Measurements from ENCODE around the gene CAMP.

The CAMP gene

DNA sequence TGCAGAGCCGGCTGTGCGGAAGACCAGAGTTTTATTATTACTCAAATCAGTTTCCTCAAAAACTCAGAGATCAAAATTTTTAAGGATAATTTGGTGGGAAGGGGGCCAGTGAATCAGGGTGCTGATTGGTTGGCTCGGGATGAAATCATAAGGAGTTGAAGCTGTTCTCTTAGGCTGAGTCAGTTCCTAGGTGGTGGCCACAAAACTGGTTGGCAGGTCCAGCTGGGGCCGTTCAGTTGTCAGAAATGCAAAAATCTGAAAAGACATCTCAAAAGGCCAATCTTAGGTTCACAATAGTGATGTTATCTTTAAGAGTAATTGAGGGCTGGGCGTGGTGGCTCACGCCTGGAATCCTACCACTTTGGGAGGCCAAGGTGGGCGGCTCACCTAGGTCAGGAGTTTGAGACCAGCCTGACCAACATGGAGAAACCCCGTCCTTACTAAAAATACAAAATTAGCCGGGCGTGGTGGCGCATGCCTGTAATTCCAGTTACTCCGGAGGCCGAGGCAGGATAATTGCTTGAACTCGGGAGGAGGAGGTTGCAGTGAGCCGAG, 15.3 kb downstream of the CAMP start:
- Mint-ChIP-seq H3K36me3 (ENCODE audit: low read depth) (no peaks in the 10 kb centered on the region), H3K9me3 (no peaks in the 10 kb centered on the region), H3K27me3 (ENCODE audit: low read depth) (no peaks in the 10 kb centered on the region), H3K27ac (no peak overlapping the region), H3K4me1 (peaks cover 14% of the 10 kb centered on the region), H3K4me3 (no peak overlapping the region)
- TF ChIP-seq, protein P1, sequence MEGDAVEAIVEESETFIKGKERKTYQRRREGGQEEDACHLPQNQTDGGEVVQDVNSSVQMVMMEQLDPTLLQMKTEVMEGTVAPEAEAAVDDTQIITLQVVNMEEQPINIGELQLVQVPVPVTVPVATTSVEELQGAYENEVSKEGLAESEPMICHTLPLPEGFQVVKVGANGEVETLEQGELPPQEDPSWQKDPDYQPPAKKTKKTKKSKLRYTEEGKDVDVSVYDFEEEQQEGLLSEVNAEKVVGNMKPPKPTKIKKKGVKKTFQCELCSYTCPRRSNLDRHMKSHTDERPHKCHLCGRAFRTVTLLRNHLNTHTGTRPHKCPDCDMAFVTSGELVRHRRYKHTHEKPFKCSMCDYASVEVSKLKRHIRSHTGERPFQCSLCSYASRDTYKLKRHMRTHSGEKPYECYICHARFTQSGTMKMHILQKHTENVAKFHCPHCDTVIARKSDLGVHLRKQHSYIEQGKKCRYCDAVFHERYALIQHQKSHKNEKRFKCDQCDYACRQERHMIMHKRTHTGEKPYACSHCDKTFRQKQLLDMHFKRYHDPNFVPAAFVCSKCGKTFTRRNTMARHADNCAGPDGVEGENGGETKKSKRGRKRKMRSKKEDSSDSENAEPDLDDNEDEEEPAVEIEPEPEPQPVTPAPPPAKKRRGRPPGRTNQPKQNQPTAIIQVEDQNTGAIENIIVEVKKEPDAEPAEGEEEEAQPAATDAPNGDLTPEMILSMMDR (IDR thresholded peaks at IDR 0.05; ENCODE audit: unreplicated experiment in 3 of 3): no peak

DNA sequence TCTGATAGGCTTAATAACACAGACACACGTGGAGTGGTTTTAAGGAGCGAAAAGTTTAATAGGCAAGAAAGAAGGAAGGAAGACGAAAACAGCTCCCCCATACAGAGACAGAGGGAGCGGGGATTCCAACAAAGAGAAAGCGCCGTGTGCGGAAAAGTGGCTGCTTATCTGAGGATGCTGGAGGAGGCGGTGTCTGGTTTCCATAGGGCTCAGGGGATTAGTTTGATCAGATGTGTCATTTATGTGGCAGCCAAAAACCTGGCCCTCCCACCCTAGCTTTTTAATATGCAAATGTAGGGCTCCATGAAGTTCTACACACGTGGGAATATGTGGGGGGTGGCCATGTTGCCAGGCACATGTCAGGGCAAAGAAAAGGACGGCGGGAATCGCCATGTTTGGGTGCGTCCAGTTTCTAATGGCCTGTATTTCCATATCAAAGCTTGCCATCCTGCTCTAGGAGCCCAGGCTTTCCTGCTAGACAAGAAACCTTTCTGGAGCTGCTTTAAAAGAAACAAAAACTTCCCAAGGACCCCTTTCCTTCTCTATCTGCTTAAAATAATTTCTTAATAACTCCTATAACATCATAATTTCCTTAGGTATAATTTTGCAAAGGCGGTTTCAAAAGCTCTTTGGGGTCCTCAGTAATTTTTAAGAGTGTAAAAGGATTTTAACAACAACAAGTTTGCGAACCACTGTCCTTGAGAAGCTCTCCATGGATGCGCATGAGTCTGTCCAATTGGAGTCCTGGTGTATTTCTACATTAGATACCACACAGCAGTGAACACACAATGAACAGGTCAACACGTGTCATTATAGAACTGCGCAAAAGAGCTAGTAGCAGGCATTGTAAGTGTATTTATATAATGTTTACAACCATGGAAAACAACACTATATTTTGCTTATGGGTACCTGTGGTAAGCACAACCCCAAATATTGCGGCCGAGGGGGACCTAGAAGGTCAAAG, 17.0 kb downstream of the CAMP start:
- Mint-ChIP-seq H3K27ac (peak overlapping the region; percentile 58 to 74 (median 72)), H3K36me3 (ENCODE audit: low read depth) (no peaks in the 10 kb centered on the region), H3K4me1 (peaks cover 21% of the 10 kb centered on the region), H3K4me3 (peak overlapping the region; percentile 95 to 98 (median 97)), H3K27me3 (ENCODE audit: low read depth) (no peaks in the 10 kb centered on the region), H3K9me3 (no peaks in the 10 kb centered on the region)
- TF ChIP-seq, protein P1 (IDR thresholded peaks at IDR 0.05; ENCODE audit: unreplicated experiment in 3 of 3): no peak

DNA sequence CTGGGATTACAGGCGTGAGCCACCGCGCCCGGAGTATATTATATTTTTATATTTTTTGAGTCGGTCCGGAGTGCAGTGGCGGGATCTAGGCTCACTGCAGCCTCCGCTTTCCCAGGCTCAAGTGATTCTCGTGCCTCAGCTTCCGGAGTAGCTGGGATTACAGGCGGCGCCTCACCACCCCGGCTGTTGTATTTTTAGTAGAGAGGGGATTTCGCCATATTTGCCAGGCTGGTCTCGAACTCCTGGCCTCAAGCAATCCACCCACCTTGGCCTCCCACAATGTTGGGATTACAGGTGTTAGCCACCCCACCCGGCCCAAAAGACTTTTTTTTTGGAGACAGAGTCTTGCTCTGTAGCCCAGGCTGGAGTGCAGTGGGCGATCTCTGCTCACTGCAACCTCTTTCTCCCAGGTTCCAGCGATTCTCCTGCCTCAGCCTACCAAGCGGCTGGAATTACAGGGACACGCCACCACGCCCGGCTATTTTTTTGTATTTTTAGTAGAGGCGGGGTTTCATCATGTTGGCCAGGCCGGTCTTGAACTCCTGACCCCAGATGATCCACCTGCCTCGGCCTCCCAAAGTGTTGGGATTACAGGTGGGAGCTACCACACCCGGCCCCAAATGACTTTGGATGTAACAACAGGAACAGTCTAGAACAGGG, 18.6 kb downstream of the CAMP start:
- TF ChIP-seq, protein P1 (IDR thresholded peaks at IDR 0.05; ENCODE audit: unreplicated experiment in 3 of 3): no peak
- Mint-ChIP-seq H3K9me3 (no peaks in the 10 kb centered on the region), H3K27ac (no peak overlapping the region), H3K27me3 (ENCODE audit: low read depth) (no peaks in the 10 kb centered on the region), H3K36me3 (ENCODE audit: low read depth) (no peaks in the 10 kb centered on the region), H3K4me3 (peak overlapping the region; percentile 95 to 98 (median 97)), H3K4me1 (peaks cover 21% of the 10 kb centered on the region)

DNA sequence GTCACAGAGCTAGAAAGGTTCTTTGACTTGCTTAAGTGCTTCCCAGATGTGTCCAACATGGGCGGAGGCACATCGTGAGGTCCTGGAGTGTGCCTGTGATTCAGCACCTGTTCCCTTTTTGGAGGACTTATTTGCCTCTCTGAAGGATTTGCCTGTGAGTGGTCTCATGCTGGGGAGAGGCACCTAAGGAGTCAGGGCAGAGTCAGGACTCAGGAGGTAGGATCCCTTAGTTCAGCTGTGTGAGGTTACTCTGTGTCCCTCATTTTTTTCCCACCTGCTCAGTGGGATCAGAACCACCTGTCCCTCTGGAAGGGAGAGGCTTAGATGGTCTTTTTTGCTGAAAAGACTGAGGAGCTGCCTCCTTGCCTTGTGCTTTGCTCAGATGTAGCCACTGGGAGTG, 20.6 kb downstream of the CAMP start:
- H3K9me3 Mint-ChIP-seq: no peaks in the 10 kb centered on the region
- H3K27ac Mint-ChIP-seq: no peak overlapping the region
- no peaks in the 10 kb centered on the region for H3K27me3 Mint-ChIP-seq (ENCODE audit: low read depth)
- peak overlapping the region in 1 of 3 experiments; percentile 38 for H3K4me3 Mint-ChIP-seq
- TF ChIP-seq, protein P1 (IDR thresholded peaks at IDR 0.05; ENCODE audit: unreplicated experiment in 3 of 3): no peak
- peaks cover 21% of the 10 kb centered on the region for H3K4me1 Mint-ChIP-seq
- H3K36me3 Mint-ChIP-seq (ENCODE audit: low read depth): peaks cover 10% of the 10 kb centered on the region

DNA sequence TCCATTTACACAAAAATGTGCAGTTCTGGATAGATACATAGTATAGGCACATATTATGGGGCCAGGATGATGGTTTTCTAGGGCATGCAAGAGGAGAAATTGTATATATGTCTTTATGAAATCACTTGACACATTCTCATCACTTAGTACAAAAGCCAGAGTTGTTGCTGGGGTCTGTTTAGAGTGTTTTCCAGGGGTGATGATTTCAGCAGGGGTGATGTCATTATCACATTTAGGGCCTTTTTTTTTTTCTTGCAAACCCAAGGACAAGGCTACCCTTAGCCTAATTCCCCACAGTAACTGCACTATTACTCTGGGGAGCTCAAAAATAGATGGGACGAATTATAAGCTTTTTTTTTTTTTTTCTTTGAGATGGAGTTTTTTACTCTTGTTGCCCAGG, 21.2 kb downstream of the CAMP start:
- Mint-ChIP-seq H3K27ac (no peak overlapping the region), H3K4me3 (no peak overlapping the region), H3K36me3 (ENCODE audit: low read depth) (peaks cover 10% of the 10 kb centered on the region), H3K27me3 (ENCODE audit: low read depth) (no peaks in the 10 kb centered on the region), H3K4me1 (peaks cover 20% of the 10 kb centered on the region), H3K9me3 (no peaks in the 10 kb centered on the region)
- TF ChIP-seq, protein P1 (IDR thresholded peaks at IDR 0.05; ENCODE audit: unreplicated experiment in 3 of 3): no peak

All from nephron (organoid).